Esophagus muscularis mucosa (tissue), 4 donors: ENCODE data around the gene MARCHF7. TPM values are rescaled to one million over a fixed set of nuclear protein-coding genes. Genes with fewer than 3 reads are reported as not detected.
"Not testable (repeated sequence)": the region's sequence is repeated elsewhere in the genome, so short reads cannot be mapped to it uniquely, and the experiment has no call there.

ENCODE experiments used
- DNase-seq: peaks from one replicate; pipeline ENCODE4 v3.0.0-alpha.2; 2017; ENCODE audit errors: extremely low spot score
- H3K27ac ChIP-seq, 4 donors: fragments of 200-600 bp; sonication (generic); replicated peaks in 1 of 4; 1 replicate in 3 of 4; 2 replicates in 1 of 4; pipeline ENCODE4 v1.5.1; 2016 to 2019; ENCODE audit warnings: mild to moderate bottlenecking in 1 of 4
- H3K27me3 ChIP-seq, 4 donors: fragments of 200-600 bp; sonication (generic); one replicate each; pipeline versions ENCODE4 v1.5.1 to v1.6.0; 2016 to 2019
- H3K36me3 ChIP-seq, 4 donors: fragments of 200-600 bp; sonication (generic); one replicate each; pipeline ENCODE4 v1.5.1; 2016 to 2019
- H3K4me1 ChIP-seq, 4 donors: fragments of 200-600 bp; sonication (generic); one replicate each; pipeline ENCODE4 v1.5.1; 2016 to 2019
- H3K4me3 ChIP-seq, 4 donors: fragments of 200-600 bp; sonication (generic); 1 replicate in 2 of 4; 2 replicates in 2 of 4; pipeline ENCODE4 v1.5.1; 2016 to 2019; ENCODE audit warnings: mild to moderate bottlenecking in 4 of 4, moderate library complexity in 1 of 4
- H3K9me3 ChIP-seq, 4 donors: fragments of 200-600 bp; sonication (generic); 1 replicate in 3 of 4; 2 replicates in 1 of 4; pipeline ENCODE4 v1.5.1; 2016 to 2019
- CTCF ChIP-seq, 3 experiments: fragments of 200-600 bp in 2 of 3; fragments of 450-650 bp in 1 of 3; sonication (generic) in 2 of 3; IDR thresholded peaks; one replicate each; pipeline ENCODE4 v1.5.1; 2017 to 2019; ENCODE audit warnings: antibody characterized with exemption in 3 of 3, mild to moderate bottlenecking in 2 of 3, moderate library complexity in 1 of 3
- EP300 ChIP-seq: sonication (generic); formaldehyde crosslinking; IDR thresholded peaks from one replicate; pipeline ENCODE4 v1.6.1; 2017; ENCODE audit warnings: antibody characterized with exemption
- POLR2A ChIP-seq: fragments of 450-650 bp; IDR thresholded peaks from one replicate; pipeline ENCODE4 v1.6.1; 2017; ENCODE audit warnings: antibody characterized with exemption, moderate library complexity, mild to moderate bottlenecking, low read depth
- POLR2AphosphoS5 ChIP-seq, 2 donors: sonication (generic); formaldehyde crosslinking; IDR thresholded peaks; one replicate each; pipeline ENCODE4 v1.6.1; 2017; ENCODE audit warnings: antibody characterized with exemption in 2 of 2
- WGBS: methylation state at CpG from one replicate; pipeline ENCODE4 v1.1.5; 2018; 5-methylcytosine and 5-hydroxymethylcytosine counted together
- intact Hi-C: fragments of 100-400 bp; cut with DNase I; formaldehyde crosslinking; loops from one replicate; pipeline ENCODE4 v1.15.1; 2023
- total RNA-seq, 4 donors: library from RNA; depleted of rRNA; stranded (reverse); fragments of >200 nt; gene quantifications; one replicate each; pipeline versions ENCODE4 v1.1.0 to v1.2.1, GENCODE V29; 2016

The MARCHF7 gene, protein sequence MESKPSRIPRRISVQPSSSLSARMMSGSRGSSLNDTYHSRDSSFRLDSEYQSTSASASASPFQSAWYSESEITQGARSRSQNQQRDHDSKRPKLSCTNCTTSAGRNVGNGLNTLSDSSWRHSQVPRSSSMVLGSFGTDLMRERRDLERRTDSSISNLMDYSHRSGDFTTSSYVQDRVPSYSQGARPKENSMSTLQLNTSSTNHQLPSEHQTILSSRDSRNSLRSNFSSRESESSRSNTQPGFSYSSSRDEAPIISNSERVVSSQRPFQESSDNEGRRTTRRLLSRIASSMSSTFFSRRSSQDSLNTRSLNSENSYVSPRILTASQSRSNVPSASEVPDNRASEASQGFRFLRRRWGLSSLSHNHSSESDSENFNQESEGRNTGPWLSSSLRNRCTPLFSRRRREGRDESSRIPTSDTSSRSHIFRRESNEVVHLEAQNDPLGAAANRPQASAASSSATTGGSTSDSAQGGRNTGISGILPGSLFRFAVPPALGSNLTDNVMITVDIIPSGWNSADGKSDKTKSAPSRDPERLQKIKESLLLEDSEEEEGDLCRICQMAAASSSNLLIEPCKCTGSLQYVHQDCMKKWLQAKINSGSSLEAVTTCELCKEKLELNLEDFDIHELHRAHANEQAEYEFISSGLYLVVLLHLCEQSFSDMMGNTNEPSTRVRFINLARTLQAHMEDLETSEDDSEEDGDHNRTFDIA
- 100 to 1,000 TPM in 1 of 4 donors, 10 to 100 TPM in 3; 60.1 to 101 (median 89.4) TPM for total RNA-seq

GRCh38 chr2:159712143-159712928, at the start of gene MARCHF7:
TSS of gene MARCHF7 (plus strand) at chr2:159712506. CDS start at chr2:159729023, 16,517 bp downstream.
- WGBS, result 2% methylated on average over 29 of the region's 72 CpGs
- DNase-seq, result peak; percentile 99
- no peak for TF ChIP-seq EP300
- TF ChIP-seq POLR2AphosphoS5 (IDR thresholded peaks at IDR 0.05), result peak; percentile 89 to 97
- TF ChIP-seq CTCF (IDR thresholded peaks at IDR 0.05), result peak; percentile 50 to 59 (median 52)
- peak; percentile 89 for TF ChIP-seq POLR2A
- peaks cover 38 to 53% (median 51%) of the 10 kb centered on the region in 4 donors for H3K4me1 ChIP-seq
- H3K27me3 ChIP-seq, result no peaks in the 10 kb centered on the region
- H3K36me3 ChIP-seq, result peaks cover 0 to 23% (median 18%) of the 10 kb centered on the region in 4 donors
- H3K4me3 ChIP-seq, result peak within 1 kb of the TSS; percentile 92 to 98 (median 94)
- H3K9me3 ChIP-seq, result no peaks in the 10 kb centered on the region
- intact Hi-C loops, result loop anchor here (2.0 kb wide), 1 partner anchor 98 kb away; no protein-coding TSS in a partner anchor
- H3K27ac ChIP-seq, result peak within 1 kb of the TSS; percentile 96 to 99 (median 98)

DNA sequence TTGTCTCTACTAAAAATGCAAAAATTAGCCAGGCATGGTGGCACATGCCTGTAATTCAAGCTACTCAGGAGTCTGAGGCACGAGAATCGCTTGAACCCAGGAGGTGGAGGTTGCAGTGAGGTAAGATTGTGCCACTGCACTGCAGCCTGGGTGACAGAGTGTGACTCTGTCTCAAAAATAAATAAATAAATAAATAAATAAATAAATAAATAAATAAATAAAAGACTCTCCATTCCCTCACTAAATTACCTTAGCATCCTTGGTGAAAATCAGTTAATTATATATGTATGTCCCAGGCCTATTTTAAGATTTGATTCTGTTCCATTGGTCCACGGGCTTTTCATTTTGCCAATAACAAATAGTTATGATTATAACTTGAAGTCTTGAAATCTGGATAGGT, 44.9 kb upstream of the MARCHF7 start:
- WGBS, result 96% methylated on average over 3 of the region's 3 CpGs
- H3K36me3 ChIP-seq, H3K27me3 ChIP-seq, intact Hi-C loops, H3K4me1 ChIP-seq, H3K4me3 ChIP-seq, H3K27ac ChIP-seq, DNase-seq, H3K9me3 ChIP-seq: not testable (repeated sequence)

- H3K27me3 ChIP-seq, result no peaks in the 10 kb centered on the region
Observed at GRCh38 chr2:159671047-159671446, 41.3 kb upstream of the MARCHF7 start.

GRCh38 chr2:159677654-159678053, 34.7 kb upstream of the MARCHF7 start:
- Histone ChIP-seq H3K4me3 (no peak overlapping the region), H3K36me3 (no peaks in the 10 kb centered on the region), H3K4me1 (no peaks in the 10 kb centered on the region), H3K27ac (no peak overlapping the region), H3K9me3 (no peaks in the 10 kb centered on the region), H3K27me3 (no peaks in the 10 kb centered on the region)
- WGBS, result 100% methylated on average over 1 of the region's 1 CpG
- TF ChIP-seq POLR2AphosphoS5 (IDR thresholded peaks at IDR 0.05) (no peak), CTCF (IDR thresholded peaks at IDR 0.05) (peak in 2 of 3 experiments; percentile 17 to 39)
- intact Hi-C loops, result no loop called here
- DNase-seq, result no peak

More at GRCh38 chr2:159671047-159671446, 41.3 kb upstream of the MARCHF7 start:
- Histone ChIP-seq H3K9me3 (no peaks in the 10 kb centered on the region), H3K27ac (no peak overlapping the region), H3K4me3 (no peak overlapping the region), H3K4me1 (no peaks in the 10 kb centered on the region), H3K36me3 (peaks cover 0 to 10% (median 0%) of the 10 kb centered on the region in 4 donors)
- 99% methylated on average over 3 of the region's 3 CpGs for WGBS
- no peak for TF ChIP-seq POLR2AphosphoS5 (IDR thresholded peaks at IDR 0.05)
- TF ChIP-seq POLR2A, result no peak
- TF ChIP-seq CTCF (IDR thresholded peaks at IDR 0.05), result no peak
- TF ChIP-seq EP300, result no peak
- intact Hi-C loops, result no loop called here
- no peak for DNase-seq

DNA sequence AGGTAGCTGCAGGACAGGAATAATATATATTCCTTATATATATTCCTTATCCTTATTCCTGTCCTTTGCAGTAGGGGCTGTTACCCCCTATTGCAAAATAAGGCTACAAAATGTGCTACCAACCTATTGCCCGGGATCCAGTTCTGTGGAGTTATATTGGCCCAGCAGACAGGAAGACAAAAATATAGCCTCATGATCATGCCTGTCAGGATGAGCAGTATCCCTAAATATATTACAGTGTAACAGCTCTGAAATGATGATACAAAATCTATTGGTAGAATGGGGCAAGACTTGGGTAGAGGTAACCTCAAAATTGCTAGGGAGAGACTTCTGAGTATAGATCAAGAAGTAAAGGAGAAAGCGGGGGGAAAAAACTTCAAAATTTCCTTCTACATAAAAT, 31.6 kb upstream of the MARCHF7 start:
- no peaks in the 10 kb centered on the region for H3K4me1 ChIP-seq
- H3K36me3 ChIP-seq, result no peaks in the 10 kb centered on the region
- H3K9me3 ChIP-seq, result no peaks in the 10 kb centered on the region
- no peak overlapping the region for H3K27ac ChIP-seq
- intact Hi-C loops, result loop anchor here (10.0 kb wide), 1 partner anchor 236 kb away; no protein-coding TSS in a partner anchor
- H3K27me3 ChIP-seq, result no peaks in the 10 kb centered on the region
- TF ChIP-seq POLR2A (no peak), EP300 (no peak), POLR2AphosphoS5 (IDR thresholded peaks at IDR 0.05) (no peak), CTCF (IDR thresholded peaks at IDR 0.05) (no peak)
- DNase-seq, result no peak
- no peak overlapping the region for H3K4me3 ChIP-seq
- 91% methylated on average over 2 of the region's 2 CpGs for WGBS
